HG02571 (cell line): ENCODE results near the gene SLC51B.
"Not testable (repeated sequence)": the region's sequence is repeated elsewhere in the genome, so short reads cannot be mapped to it uniquely, and the experiment has no call there.

Source experiments
- ATAC-seq: cut with Tn5 transposase; IDR thresholded peaks from one replicate; pipeline ENCODE4 v1.9.1; 2021; ENCODE audit warnings: mild to moderate bottlenecking, moderate library complexity; ENCODE audit not compliant: unreplicated experiment

The SLC51B gene

DNA sequence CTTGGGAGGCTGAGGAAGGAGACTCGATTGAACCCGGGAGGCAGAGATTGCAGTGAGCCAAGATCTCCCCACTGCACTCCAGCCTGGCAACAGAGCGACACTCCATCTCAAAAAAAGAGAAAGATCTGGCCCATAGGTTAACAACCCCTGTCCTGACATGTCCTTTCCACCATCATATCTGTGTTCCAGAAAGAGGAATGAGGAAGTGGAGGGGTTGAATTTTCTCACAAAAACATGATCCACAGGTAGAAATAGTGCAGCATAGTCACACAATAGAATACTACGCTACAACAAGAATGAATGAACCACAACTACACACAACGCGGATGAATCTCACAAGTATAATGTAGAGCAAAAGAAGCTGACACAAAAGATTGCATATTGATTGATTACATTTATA lies 4.7 kb upstream of the SLC51B start:
- ATAC-seq: no peak

- no peak for ATAC-seq
Observed at GRCh38 chr15:65041787-65042186, 3.4 kb upstream of the SLC51B start.

DNA sequence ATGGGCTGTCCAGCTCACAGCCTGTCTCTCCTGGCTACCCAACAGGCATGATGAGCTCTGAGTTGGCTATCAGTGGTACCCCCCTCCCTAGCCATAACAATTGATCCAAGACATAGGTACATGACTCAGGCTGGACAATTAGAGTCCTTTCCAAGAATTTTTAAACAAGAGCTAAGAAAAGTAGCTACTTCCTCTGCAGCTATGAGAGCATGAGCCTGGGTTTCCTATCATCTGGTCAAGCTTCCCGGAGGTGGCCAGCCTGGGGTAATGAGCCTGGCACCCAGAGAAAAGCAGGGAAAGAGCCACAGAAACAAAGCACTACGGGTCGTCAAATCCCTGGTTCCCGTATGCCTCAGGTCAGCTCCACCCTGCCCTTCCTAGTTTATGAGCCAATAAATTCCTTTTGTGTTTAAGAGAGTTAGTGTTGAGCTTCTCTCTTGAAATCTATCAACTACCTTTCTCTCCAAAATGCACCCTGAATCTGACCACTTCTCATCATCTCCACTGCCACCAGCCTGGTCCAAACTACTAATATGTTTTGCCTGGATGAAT lies 2.3 kb upstream of the SLC51B start:
- no peak for ATAC-seq

DNA sequence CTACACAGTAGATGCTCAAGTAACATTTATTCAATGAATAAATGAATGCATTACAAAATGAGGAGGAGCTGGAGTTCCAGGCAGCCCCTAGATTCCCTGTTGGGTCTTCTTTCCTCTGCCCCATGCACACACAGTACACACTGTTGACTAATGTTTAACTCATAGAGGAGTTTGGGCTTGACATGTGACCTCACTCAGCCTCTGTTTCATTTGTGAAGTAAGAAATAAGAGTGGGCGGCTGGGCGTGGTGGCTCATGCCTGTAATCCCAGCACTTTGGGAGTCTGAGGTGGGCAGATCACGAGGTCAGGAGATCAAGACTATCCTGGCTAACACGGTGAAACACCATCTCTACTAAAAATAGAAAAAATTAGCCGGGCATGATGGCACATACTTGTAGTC lies 969 bp upstream of the SLC51B start:
- not testable (repeated sequence) for ATAC-seq

DNA sequence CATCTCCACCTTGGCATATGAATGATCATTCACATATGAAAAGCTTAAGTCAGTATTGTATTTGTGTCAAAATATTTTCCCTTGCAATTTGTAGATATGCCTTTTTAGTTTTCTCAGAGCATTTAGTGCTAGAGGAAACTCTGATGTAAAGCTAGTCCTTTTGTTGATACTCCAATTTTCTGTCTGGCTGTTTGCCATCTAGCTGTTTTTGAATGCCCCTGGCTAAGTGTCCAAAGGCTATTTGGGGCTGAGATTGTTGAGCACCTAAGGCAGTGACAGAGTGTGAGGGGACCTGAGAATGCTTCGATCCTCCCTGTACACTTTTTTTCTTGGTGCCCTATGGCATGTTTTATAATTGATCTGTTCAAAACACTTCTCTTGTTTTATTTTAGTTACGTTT lies 3.1 kb downstream of the SLC51B start:
- no peak for ATAC-seq

DNA sequence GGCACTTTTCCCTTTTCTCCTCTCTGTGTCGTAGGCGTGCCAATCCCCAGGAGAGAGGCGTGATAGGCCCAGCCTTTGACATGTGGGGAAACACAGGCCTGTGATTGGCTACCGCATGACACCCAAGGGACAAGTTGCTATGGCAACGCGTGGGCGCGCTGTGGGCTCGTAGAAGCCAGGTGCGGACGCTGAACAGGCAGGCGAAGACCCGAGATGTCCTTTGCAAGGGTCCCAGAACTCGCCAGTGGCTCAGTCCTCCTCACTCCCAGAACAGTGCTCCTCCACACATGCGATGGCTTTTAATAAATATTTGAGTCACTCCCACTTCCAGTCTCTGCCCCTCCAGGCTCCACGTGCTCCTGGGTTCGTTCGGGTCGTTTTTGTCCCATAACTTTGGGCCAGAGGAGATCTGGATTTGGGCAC lies 4.2 kb downstream of the SLC51B start:
- ATAC-seq: peak; percentile 83

DNA sequence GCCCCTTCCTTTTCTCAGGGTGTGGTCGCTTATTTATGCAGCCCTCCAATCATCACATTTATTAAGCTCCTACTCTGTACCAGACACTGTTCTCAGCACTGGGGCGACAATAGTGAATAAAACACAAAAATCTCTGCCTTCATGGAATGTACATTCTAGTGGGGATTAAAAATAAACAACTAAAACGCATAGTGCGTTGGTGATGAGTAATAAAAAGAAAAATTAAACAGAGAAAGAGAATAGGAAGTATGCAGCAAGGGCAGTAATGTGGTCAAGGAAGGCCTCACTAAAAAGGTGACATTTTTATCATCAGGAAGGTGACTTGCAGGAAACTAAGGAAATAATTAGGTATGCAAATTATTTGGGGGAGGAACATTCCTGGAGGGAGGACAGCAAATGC lies 5.1 kb downstream of the SLC51B start:
- no peak for ATAC-seq

GRCh38 chr15:65051266-65051665 lies 6.1 kb downstream of the SLC51B start:
- no peak for ATAC-seq

DNA sequence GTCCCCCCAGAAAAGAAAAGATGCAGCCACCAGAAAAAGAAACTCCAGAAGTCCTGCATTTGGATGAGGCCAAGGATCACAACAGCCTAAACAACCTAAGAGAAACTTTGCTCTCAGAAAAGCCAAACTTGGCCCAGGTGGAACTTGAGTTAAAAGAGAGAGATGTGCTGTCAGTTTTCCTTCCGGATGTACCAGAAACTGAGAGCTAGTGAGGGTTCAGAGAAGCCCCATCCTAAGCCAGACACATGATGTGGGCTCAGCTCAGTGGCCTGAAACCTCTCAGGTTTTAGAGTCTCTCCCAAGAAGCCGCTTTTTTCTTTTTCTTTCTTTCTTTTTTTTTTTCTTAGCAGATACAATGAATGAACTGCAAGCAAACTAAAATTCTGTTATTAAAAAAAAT lies 7.8 kb downstream of the SLC51B start:
- ATAC-seq: no peak

GRCh38 chr15:65054333-65055200 lies 9.4 kb downstream of the SLC51B start:
- no peak for ATAC-seq

- no peak for ATAC-seq
Observed at GRCh38 chr15:65055201-65055870, 10.1 kb downstream of the SLC51B start.

DNA sequence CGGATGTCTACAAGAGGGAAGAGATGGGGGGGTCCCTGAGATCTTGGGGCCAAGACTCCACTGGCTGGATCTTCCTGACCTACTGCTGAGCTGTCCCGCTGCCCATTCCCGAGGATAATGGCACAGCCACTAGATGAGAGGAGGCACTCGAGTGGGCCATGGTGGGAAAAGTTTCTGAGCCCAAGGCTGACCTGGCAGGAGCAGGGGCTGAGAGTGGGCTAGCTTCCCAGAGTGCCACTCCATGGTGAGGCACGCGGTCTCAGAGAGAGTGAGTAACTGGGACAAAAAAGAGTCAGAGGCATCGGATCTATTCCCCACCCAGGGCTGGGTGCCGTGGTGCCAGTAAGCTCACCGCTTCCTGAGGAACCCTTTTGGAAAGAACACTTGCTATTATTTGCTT lies 10.9 kb downstream of the SLC51B start:
- ATAC-seq: no peak

GRCh38 chr15:65056868-65057548 lies 11.8 kb downstream of the SLC51B start:
- ATAC-seq: no peak

- no peak for ATAC-seq
Observed at GRCh38 chr15:65057549-65057940, 12.4 kb downstream of the SLC51B start.

- ATAC-seq: no peak
Observed at GRCh38 chr15:65058394-65059368, 13.5 kb downstream of the SLC51B start.

- ATAC-seq: no peak
Observed at GRCh38 chr15:65059369-65059750, 14.2 kb downstream of the SLC51B start.

GRCh38 chr15:65059931-65060596 lies 14.9 kb downstream of the SLC51B start:
- no peak for ATAC-seq

DNA sequence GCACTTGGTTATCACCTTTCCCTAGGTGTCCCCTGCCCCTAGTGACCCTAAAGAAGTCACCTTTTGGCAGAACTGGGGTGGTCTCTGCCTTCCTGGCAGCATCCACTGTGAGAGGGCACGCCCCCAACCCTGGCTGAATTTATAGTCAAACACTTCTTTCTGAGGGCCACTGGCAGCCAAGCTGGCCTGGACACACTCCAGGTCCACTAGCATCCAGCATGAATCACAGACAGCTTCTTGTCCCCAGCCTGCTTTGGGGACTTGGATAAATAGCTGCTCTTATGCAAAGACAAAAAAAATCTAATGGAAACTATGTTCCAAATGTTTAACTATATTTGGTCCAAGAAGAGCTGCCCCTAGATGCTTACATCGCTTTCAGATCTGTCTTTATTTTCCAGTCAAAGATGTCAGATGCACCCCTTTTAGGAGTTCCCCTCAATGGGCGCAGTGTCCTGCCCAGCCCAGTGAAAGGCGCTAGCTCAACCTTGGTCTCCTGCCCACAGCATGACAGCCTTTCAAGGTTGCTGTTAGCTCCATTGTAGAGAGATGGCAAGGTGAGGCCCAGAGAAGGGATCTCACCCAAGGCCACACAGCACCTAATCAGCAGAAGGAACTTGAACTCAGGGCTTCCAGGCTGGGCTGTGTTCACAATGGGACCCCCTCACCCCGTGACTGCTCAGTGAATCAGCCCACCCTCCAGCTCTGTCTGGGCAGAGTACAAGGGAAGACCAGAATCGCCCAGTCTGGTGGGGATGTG lies 15.6 kb downstream of the SLC51B start:
- no peak for ATAC-seq

DNA sequence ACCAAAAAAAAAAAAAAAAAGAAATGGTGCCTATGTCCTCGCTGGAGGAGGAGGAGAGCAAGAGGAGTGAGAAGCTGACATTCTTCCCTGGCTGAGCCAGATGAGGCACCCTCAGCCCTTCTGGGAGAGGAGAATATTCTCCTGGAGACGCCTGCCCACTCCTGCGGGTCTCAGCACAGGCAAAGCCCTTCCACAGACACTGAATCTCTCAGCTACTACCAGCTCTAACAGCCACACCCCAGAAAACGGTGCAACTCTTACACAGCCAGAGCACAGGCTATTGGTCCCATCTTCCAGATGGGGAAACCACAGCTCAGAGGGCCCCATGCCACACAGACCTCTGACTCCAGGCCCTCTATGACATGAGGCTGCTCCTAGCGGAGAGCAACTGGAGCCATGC lies 16.9 kb downstream of the SLC51B start:
- ATAC-seq: no peak
